Activated CD8-positive, alpha-beta T cell treated with anti-CD3 and anti-CD28 coated beads for 36 hours (primary cell): Measurements from ENCODE around the gene TRIM72. TPM values are rescaled to one million over a fixed set of nuclear protein-coding genes. Genes with fewer than 3 reads are reported as not detected.

ENCODE experiments used
- ATAC-seq: fragments of 200-7000 bp; cut with Tn5 transposase; one replicate; pipeline ENCODE4 v1.10.0; 2021; ENCODE audit warnings: mild to moderate bottlenecking, moderate library complexity
- CTCF ChIA-PET: fragments of 350-600 bp; sonication (Branson Sonifier 250); formaldehyde crosslinking; loops from one replicate; lab custom pipeline; 2021; ENCODE audit warnings: antibody characterized with exemption; lab: Charles Lee
- POLR2A ChIA-PET: fragments of 350-600 bp; sonication (Branson Sonifier 250); formaldehyde crosslinking; loops from one replicate; lab custom pipeline; 2021; ENCODE audit warnings: antibody characterized with exemption; lab: Charles Lee
- DNase-seq: peaks from one replicate; pipeline ENCODE4 v3.0.0-alpha.2; 2020
- H3K27ac Mint-ChIP-seq: one replicate; pipeline ENCODE4 v1.8.0; 2021; ENCODE audit warnings: mild to moderate bottlenecking, mixed read lengths
- H3K27me3 Mint-ChIP-seq: one replicate; pipeline ENCODE4 v1.8.0; 2021; ENCODE audit warnings: mixed read lengths
- H3K36me3 Mint-ChIP-seq: one replicate; pipeline ENCODE4 v1.8.0; 2021; ENCODE audit warnings: low read depth, mixed read lengths
- H3K4me1 Mint-ChIP-seq: one replicate; pipeline ENCODE4 v1.8.0; 2021; ENCODE audit warnings: low read depth, mixed read lengths
- H3K4me3 Mint-ChIP-seq: one replicate; pipeline ENCODE4 v1.8.0; 2021; ENCODE audit warnings: mild to moderate bottlenecking, moderate library complexity, mixed read lengths
- H3K9me3 Mint-ChIP-seq: one replicate; pipeline ENCODE4 v1.8.0; 2021; ENCODE audit warnings: mixed read lengths
- CTCF ChIP-seq: fragments of 200-600 bp; IDR thresholded peaks from one replicate; pipeline ENCODE4 v1.8.0; 2022; ENCODE audit warnings: antibody characterized with exemption, mild to moderate bottlenecking
- intact Hi-C: fragments of 100-400 bp; cut with micrococcal nuclease; formaldehyde crosslinking; loops from one replicate; pipeline ENCODE4 v1.10.0; 2022
- total RNA-seq, 2 experiments: library from RNA; stranded (reverse); gene quantifications; one replicate each; pipeline ENCODE4 v1.2.3, GENCODE V29; 2021

TRIM72 gene
- total RNA-seq, 2 experiments from 2014 or later, result not detected

DNA sequence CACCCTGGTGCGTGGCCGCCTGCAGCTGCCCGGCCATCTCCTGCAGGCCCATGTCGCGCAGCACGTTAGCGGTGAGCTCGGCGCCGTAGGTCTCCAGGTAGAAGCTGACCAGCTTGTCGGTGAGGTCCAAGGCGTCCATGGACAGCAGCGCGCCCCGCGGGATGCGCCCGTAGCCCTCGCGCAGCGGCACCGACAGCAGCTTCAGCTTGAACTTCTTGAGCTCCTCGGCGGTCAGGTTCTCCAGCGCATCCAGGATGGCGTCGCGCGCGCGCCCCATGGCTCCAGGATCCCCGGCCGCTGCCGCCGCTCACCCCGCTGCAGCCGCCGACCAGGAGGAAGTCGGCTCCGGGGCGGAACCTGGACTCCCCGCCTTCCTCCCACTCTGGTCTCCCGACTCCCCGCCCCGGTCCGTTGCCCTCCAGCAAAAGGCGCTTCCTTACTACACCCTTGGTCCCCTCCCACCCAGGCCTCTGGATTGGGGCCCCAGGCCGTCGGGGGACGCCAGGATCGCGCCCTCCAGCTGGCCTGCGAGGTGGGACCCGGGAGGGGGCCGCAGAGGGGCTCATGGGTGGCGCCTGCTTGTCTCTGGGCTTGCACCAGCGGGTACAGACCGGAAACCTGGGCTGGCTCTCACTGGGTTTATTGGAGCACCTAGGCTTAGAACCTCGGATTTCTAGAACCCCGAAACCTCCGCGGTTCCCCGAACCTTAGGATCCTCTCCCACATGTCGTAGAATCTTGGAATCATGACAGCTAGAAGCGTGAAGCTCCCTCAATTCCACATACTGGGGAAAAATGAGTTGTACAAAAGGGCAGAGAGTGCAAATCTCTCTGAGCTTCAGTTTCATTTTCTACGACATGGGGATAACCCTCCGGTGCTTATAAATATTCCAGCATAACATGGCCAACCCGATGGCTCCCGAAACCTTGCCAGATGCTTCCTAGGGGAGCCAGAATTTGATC, 11.2 kb upstream of the TRIM72 start, which contains the start of gene PYCARD:
Gene PYCARD (minus strand): TSS at position 347 of the 962 bp plus-strand sequence. CDS start 70 bp downstream, at position 277.
- ChIA-PET POLR2A (interaction anchor here (0.8 to 17.2 kb wide), 12 partner anchors 8 to 241 kb away, joined by 3 to 482 read pairs (median 6); partner anchors contain the start of genes FUS, KAT8 and TRIM72), CTCF (interaction anchor here (0.6 to 3.0 kb wide), 8 partner anchors 11 to 666 kb away, joined by 3 to 12 read pairs (median 4); partner anchors contain the start of gene TRIM72)
- TF ChIP-seq CTCF, result no peak
- Mint-ChIP-seq H3K4me1 (peaks cover 40% of the 10 kb centered on the region), H3K4me3 (peak within 1 kb of the TSS; percentile 75), H3K9me3 (no peaks in the 10 kb centered on the region), H3K27ac (peak within 1 kb of the TSS; percentile 47), H3K36me3 (peaks cover 12% of the 10 kb centered on the region), H3K27me3 (no peaks in the 10 kb centered on the region)
- intact Hi-C loops, result loop anchor here (10.0 kb wide), 1 partner anchor 242 kb away; the partner anchor contains the start of gene ZNF843
- DNase-seq (peak; percentile 45), ATAC-seq (peak; percentile 24)

DNA sequence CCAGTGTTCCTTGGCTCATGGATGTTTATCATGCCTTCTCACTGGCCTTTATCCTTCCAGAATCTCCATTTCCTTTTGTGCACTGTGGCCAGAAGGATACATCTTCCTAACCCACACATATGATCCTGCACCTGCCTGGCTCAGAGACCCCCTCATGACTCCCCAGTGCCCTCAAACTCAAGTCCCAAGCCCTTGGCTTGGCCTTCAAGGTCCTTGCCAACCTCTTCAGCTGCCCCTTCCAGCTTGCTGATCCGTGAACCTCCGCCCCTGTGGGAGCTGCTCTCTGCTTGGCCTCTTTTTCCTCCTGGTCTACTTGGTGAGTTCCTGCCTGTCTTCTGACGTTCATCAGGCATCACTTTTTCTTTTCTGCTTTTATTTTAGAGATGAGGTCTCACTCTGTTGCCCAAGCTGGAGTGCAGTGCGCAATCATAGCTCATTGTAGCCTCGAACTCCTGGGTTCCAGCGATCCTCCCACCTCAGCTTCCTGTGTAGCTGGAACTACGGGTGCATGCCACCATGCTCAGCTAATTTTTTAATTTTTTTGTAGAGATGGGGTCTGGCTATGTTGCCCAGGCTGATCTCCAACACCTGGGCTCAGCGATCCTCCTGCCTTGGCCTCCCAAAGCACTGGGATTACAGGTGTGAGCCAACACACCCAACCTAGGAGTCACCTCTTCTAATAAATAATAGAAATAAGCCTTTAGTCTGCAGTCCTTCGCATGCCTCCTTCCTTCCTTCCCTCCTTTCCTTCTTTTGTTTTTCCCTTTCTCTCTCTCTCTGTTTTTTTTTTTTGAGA, 8.8 kb upstream of the TRIM72 start:
- no peaks in the 10 kb centered on the region for H3K9me3 Mint-ChIP-seq
- no peak for DNase-seq
- H3K36me3 Mint-ChIP-seq, result peaks cover 3% of the 10 kb centered on the region
- peaks cover 19% of the 10 kb centered on the region for H3K4me1 Mint-ChIP-seq
- H3K27me3 Mint-ChIP-seq, result no peaks in the 10 kb centered on the region
- intact Hi-C loops, result loop anchor here (10.0 kb wide), 1 partner anchor 240 kb away; the partner anchor contains the start of gene ZNF843
- no peak for TF ChIP-seq CTCF
- H3K4me3 Mint-ChIP-seq, result no peak overlapping the region
- ATAC-seq, result no peak
- CTCF ChIA-PET, result interaction anchor here (0.9 kb wide), 1 partner anchor 128 kb away, joined by 3 read pairs; no protein-coding TSS in a partner anchor
- POLR2A ChIA-PET, result interaction anchor here (0.6 to 17.2 kb wide), 4 partner anchors 9 to 115 kb away, joined by 5 to 482 read pairs (median 61); partner anchors contain the start of genes FUS and TRIM72
- H3K27ac Mint-ChIP-seq, result no peak overlapping the region

- Mint-ChIP-seq H3K36me3 (no peaks in the 10 kb centered on the region), H3K4me1 (peaks cover 10% of the 10 kb centered on the region), H3K4me3 (no peak overlapping the region), H3K27ac (no peak overlapping the region), H3K27me3 (no peaks in the 10 kb centered on the region), H3K9me3 (no peaks in the 10 kb centered on the region)
- POLR2A ChIA-PET, result interaction anchor here (1.1 to 3.0 kb wide), 6 partner anchors 9 to 27 kb away, joined by 3 to 35 read pairs (median 6); partner anchors contain the start of gene FUS
- intact Hi-C loops, result loop anchor here (10.0 kb wide), 1 partner anchor 238 kb away; the partner anchor contains the start of gene ZNF843
- DNase-seq (no peak), ATAC-seq (no peak)
- TF ChIP-seq CTCF, result no peak
- CTCF ChIA-PET, result interaction anchor here (1.5 to 2.2 kb wide), 2 partner anchors 9 to 10 kb away, joined by 3 to 9 read pairs; partner anchors contain the start of gene PYDC1
Observed at GRCh38 chr16:31206776-31207175, 7.1 kb upstream of the TRIM72 start.

- Mint-ChIP-seq H3K4me1 (peaks cover 22% of the 10 kb centered on the region), H3K27me3 (peaks cover 34% of the 10 kb centered on the region), H3K36me3 (no peaks in the 10 kb centered on the region), H3K9me3 (no peaks in the 10 kb centered on the region), H3K4me3 (no peak overlapping the region), H3K27ac (no peak overlapping the region)
- ATAC-seq, result no peak
- no peak for TF ChIP-seq CTCF
- intact Hi-C loops, result no loop called here
- CTCF ChIA-PET, result interaction anchor here (0.6 to 1.6 kb wide), 3 partner anchors 10 to 170 kb away, joined by 3 to 6 read pairs (median 3); no protein-coding TSS in a partner anchor
- POLR2A ChIA-PET, result interaction anchor here (1.0 to 4.8 kb wide), 6 partner anchors 10 to 33 kb away, joined by 3 to 48 read pairs (median 6); partner anchors contain the start of genes FUS and PYCARD
- no peak for DNase-seq
Observed at GRCh38 chr16:31213342-31213741, 577 bp upstream of the TRIM72 start.
